HCT116 (cell line): Measurements from ENCODE around the gene ZFX. TPM values are rescaled to one million over a fixed set of nuclear protein-coding genes. Genes with fewer than 3 reads are reported as not detected.

Experiments used
- ATAC-seq: fragments of 200-7000 bp; cut with Tn5 transposase; 2 replicates; pipeline ENCODE4 v1.9.1; 2020; ENCODE audit warnings: mild to moderate bottlenecking, moderate library complexity
- BruUV-seq: library from RNA; stranded (reverse); fragments of 400-500 nt; replicated peaks from 2 replicates; lab custom pipeline; 2021; lab: Mats Ljungman, UMichigan
- CTCF ChIA-PET: fragments of 300-600 bp; sonication (Branson Sonifier 250); formaldehyde crosslinking; loops from one replicate; lab custom pipeline; 2021; ENCODE audit warnings: antibody characterized with exemption; lab: Charles Lee
- POLR2A ChIA-PET: fragments of 300-600, 350-600 bp; sonication (Branson Sonifier 250); formaldehyde crosslinking; loops from one replicate; lab custom pipeline; 2021; ENCODE audit warnings: antibody characterized with exemption; lab: Charles Lee
- RAD21 ChIA-PET, 2 experiments: fragments of 300-600 bp; sonication (Branson Sonifier 250); formaldehyde crosslinking; loops; one replicate each; lab custom pipeline; 2023; ENCODE audit warnings: low total read pairs in 2 of 2; ENCODE audit not compliant: uncharacterized antibody in 2 of 2, unreplicated experiment in 2 of 2, low non-redundant PET in 1 of 2; lab: Charles Lee
- DNase-seq: peaks from one replicate; pipeline ENCODE4 v3.0.0-alpha.2; 2010; ENCODE audit warnings: low read depth, low spot score
- H2AFZ ChIP-seq: fragments of 200-600 bp; shearing (Covaris generic), sonication (generic); 2 replicates; pipeline ENCODE4 v1.6.1; 2017; ENCODE audit warnings: low read depth, mixed run types, mixed read lengths, antibody characterized with exemption, low read length; ENCODE audit not compliant: poor library complexity, severe bottlenecking
- H3K27ac ChIP-seq: 2 replicates; pipeline ENCODE4 v1.5.1; 2012; ENCODE audit warnings: low read depth, low read length
- H3K27me3 ChIP-seq: fragments of 200-600 bp; sonication (generic); 2 replicates; pipeline ENCODE4 v1.6.1; 2016; ENCODE audit warnings: mixed run types, low read length, mixed read lengths; ENCODE audit not compliant: insufficient read depth
- H3K36me3 ChIP-seq, 2 experiments: fragments of 200-500 bp in 1 of 2; fragments of 200-600 bp in 1 of 2; sonication (Bioruptor generic) in 1 of 2; sonication (generic) in 1 of 2; 2 replicates each; pipeline versions ENCODE4 v1.5.1 to v1.6.1; 2014 to 2016; ENCODE audit warnings: low read length in 2 of 2, inconsistent platforms in 1 of 2, mixed read lengths in 1 of 2, mixed run types in 1 of 2; ENCODE audit not compliant: insufficient read depth in 2 of 2, control insufficient read depth in 1 of 2
- H3K4me1 ChIP-seq, 2 experiments: fragments of 200-600 bp in 1 of 2; sonication (generic) in 1 of 2; 2 replicates each; pipeline versions ENCODE4 v1.5.1 to v1.6.1; 2012 to 2017; ENCODE audit warnings: low read length in 2 of 2, inconsistent platforms in 1 of 2, mild to moderate bottlenecking in 1 of 2, mixed read lengths in 1 of 2, mixed run types in 1 of 2, moderate library complexity in 1 of 2; ENCODE audit not compliant: insufficient read depth in 2 of 2, control insufficient read depth in 1 of 2
- H3K4me2 ChIP-seq: fragments of 200-600 bp; sonication (generic); 2 replicates; pipeline ENCODE4 v1.6.1; 2017; ENCODE audit warnings: mixed run types, low read length, mixed read lengths
- H3K4me3 ChIP-seq, 2 experiments: fragments of 200-600 bp in 1 of 2; sonication (generic) in 1 of 2; replicated peaks in 1 of 2; 2 replicates each; pipeline ENCODE4 v1.5.1; 2011 to 2016; ENCODE audit warnings: low read length in 2 of 2, control low read depth in 1 of 2, low read depth in 1 of 2, mild to moderate bottlenecking in 1 of 2, mixed read lengths in 1 of 2, mixed run types in 1 of 2
- H3K79me2 ChIP-seq: fragments of 200-600 bp; sonication (generic); 2 replicates; pipeline ENCODE4 v1.6.1; 2017; ENCODE audit warnings: mild to moderate bottlenecking, mixed run types, low read length, moderate library complexity, mixed read lengths; ENCODE audit not compliant: insufficient read depth
- H3K9ac ChIP-seq: fragments of 200-600 bp; sonication (generic); 2 replicates; pipeline ENCODE4 v1.6.1; 2016; ENCODE audit warnings: low read length, mixed read lengths
- H3K9me2 ChIP-seq: fragments of 200-600 bp; sonication (generic), shearing (Covaris generic); 2 replicates; pipeline ENCODE4 v1.6.1; 2017; ENCODE audit warnings: mixed run types, mild to moderate bottlenecking, moderate library complexity; ENCODE audit not compliant: insufficient read depth
- H3K9me3 ChIP-seq, 2 experiments: fragments of 200-500 bp in 1 of 2; fragments of 200-600 bp in 1 of 2; sonication (Bioruptor generic) in 1 of 2; sonication (generic) in 1 of 2; 2 replicates each; pipeline ENCODE4 v1.6.1; 2014 to 2017; ENCODE audit warnings: low read length in 2 of 2, mixed read lengths in 2 of 2, inconsistent platforms in 1 of 2, low read depth in 1 of 2, mild to moderate bottlenecking in 1 of 2, mixed run types in 1 of 2, moderate library complexity in 1 of 2; ENCODE audit not compliant: control insufficient read depth in 1 of 2, insufficient read depth in 1 of 2
- H4K20me1 ChIP-seq: fragments of 200-600 bp; sonication (generic), shearing (Covaris generic); 2 replicates; pipeline ENCODE4 v1.6.1; 2017; ENCODE audit warnings: mixed run types, mild to moderate bottlenecking, moderate library complexity; ENCODE audit not compliant: insufficient read depth
- CBX3 ChIP-seq: IDR thresholded peaks from 2 replicates; pipeline ENCODE4 v1.6.1; 2012; ENCODE audit warnings: low read depth
- EGR1 ChIP-seq: IDR thresholded peaks from 2 replicates; pipeline ENCODE4 v1.6.1; 2012; ENCODE audit warnings: low read depth
- ELF1 ChIP-seq: IDR thresholded peaks from 2 replicates; pipeline ENCODE4 v1.6.1; 2012; ENCODE audit warnings: low read depth, borderline replicate concordance
- EZH2phosphoT487 ChIP-seq: fragments of 200-600 bp; IDR thresholded peaks from 2 replicates; pipeline ENCODE4 v1.6.1; 2018; ENCODE audit warnings: antibody characterized with exemption, borderline replicate concordance
- FOSL1 ChIP-seq: IDR thresholded peaks from 2 replicates; pipeline ENCODE4 v1.6.1; 2012; ENCODE audit warnings: low read depth
- JUND ChIP-seq: IDR thresholded peaks from 2 replicates; pipeline ENCODE4 v1.6.1; 2012
- POLR2AphosphoS5 ChIP-seq: IDR thresholded peaks from 2 replicates; pipeline ENCODE4 v1.6.1; 2011; ENCODE audit warnings: mild to moderate bottlenecking, low read depth, low read length, moderate library complexity
- RAD21 ChIP-seq: IDR thresholded peaks from 2 replicates; pipeline ENCODE4 v1.6.1; 2012; ENCODE audit warnings: low read depth, mild to moderate bottlenecking
- SIN3A ChIP-seq: IDR thresholded peaks from 2 replicates; pipeline ENCODE4 v1.6.1; 2012; ENCODE audit warnings: low read depth
- SP1 ChIP-seq: IDR thresholded peaks from 2 replicates; pipeline ENCODE4 v1.6.1; 2012; ENCODE audit warnings: low read depth
- ZFX ChIP-seq: fragments of 450-650 bp; IDR thresholded peaks from 2 replicates; pipeline ENCODE4 v1.6.1; 2017
- intact Hi-C: fragments of 100-400 bp; cut with micrococcal nuclease; formaldehyde crosslinking; loops from 2 replicates; pipeline ENCODE4 v1.10.0; 2022
- total RNA-seq: library from RNA; stranded (reverse); gene quantifications from one replicate; pipeline ENCODE4 v1.2.1, GENCODE V29; 2021; ENCODE audit not compliant: unreplicated experiment
- TF ChIP-seq, protein P1 (sequence below): IDR thresholded peaks from 2 replicates; pipeline ENCODE4 v1.6.1; 2012
- TF ChIP-seq, protein P2 (sequence below): IDR thresholded peaks from 2 replicates; pipeline ENCODE4 v1.6.1; 2012

The ZFX gene
- total RNA-seq, 1 experiment from 2014 or later, result 28.1 TPM

DNA sequence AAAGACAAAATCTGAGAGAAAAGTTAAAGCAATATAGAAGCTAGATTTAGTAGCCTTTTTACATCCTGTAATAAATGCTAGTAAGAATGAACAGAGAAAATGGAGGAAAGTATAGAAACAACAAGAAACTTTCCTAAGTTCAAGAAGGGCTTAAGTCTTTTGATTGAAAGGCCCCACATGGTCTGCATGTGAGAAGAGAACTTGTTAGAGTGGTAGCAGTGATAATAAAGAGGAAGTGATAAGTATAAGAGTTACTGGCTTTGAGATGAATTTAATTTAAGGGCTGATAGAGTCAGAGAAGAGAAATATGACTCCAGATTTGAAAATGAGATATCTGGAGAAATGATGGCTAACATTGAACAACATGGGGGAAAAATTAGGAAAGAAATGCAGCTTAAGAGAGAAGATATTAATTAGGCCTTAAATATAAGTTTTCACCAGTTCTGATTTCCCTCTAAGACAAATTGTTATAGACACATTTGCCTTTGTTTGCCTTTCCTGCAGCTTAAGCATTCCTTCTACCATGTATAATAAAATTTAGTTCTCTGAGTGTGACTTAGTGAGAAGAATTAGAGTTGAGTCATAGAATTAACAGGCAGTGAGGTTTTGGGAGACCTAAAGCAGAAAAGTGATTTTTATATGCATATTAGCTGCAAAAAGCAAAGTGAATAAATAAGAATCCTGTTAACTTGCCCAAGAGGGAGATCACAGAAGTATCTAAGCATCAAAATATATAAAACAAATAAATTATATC is 18.4 kb downstream of the ZFX start (continued):
- no peak for TF ChIP-seq JUND
- TF ChIP-seq EGR1, result no peak
- no peak for TF ChIP-seq CBX3
- TF ChIP-seq ELF1, result no peak
- no peak for TF ChIP-seq RAD21
- TF ChIP-seq POLR2AphosphoS5, result no peak
- no peak for TF ChIP-seq EZH2phosphoT487
- TF ChIP-seq, protein P1, sequence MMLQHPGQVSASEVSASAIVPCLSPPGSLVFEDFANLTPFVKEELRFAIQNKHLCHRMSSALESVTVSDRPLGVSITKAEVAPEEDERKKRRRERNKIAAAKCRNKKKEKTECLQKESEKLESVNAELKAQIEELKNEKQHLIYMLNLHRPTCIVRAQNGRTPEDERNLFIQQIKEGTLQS, result no peak
- TF ChIP-seq, protein P2, sequence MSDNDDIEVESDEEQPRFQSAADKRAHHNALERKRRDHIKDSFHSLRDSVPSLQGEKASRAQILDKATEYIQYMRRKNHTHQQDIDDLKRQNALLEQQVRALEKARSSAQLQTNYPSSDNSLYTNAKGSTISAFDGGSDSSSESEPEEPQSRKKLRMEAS, result no peak
- TF ChIP-seq ZFX, result no peak
- TF ChIP-seq SIN3A, result no peak
- TF ChIP-seq FOSL1, result no peak
- TF ChIP-seq, all 23 proteins: peak for 0

DNA sequence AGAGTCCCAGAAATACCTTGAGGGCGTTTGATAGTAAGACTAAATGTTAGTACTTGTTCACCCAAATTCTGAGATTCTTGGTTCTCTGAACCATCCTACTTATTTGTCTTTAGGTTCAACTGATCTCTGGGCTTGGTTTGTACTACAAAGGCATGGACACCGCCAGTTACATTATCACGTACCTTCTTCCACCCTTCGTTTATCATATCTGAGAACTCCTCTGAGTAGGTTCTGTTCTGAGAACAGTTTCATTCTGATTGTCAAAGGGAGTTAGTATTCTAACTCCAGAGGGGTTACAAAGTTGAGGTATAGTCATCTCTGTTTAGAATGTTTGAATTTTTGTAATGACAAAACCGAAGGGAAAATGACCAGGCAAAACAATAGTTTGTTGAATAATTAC is 19.3 kb downstream of the ZFX start:
- H3K79me2 ChIP-seq, result peaks cover 86% of the 10 kb centered on the region
- intact Hi-C loops, result no loop called here
- RAD21 ChIA-PET, result no interaction called here
- CTCF ChIA-PET, result no interaction called here
- no TSS peak for BruUV-seq
- H3K36me3 ChIP-seq, result peaks cover 0 to 5% of the 10 kb centered on the region in 2 experiments; a peak in 1 of 4 replicates
- no peaks in the 10 kb centered on the region for H3K4me1 ChIP-seq
- H3K9ac ChIP-seq, result no peak overlapping the region
- no peaks in the 10 kb centered on the region for H3K27me3 ChIP-seq
- POLR2A ChIA-PET, result no interaction called here
- no peak overlapping the region for H3K4me2 ChIP-seq
- no peak overlapping the region for H2AFZ ChIP-seq
- no peak overlapping the region for H3K4me3 ChIP-seq
- ATAC-seq (no peak), DNase-seq (no peak)
- H3K9me3 ChIP-seq, result no peaks in the 10 kb centered on the region
- H3K27ac ChIP-seq, result no peak overlapping the region
- no peaks in the 10 kb centered on the region for H3K9me2 ChIP-seq
- TF ChIP-seq ELF1 (no peak), JUND (no peak), SP1 (no peak)
- H4K20me1 ChIP-seq, result no peaks in the 10 kb centered on the region
